HG03064 (cell line): ENCODE data around the gene SARS2.

ENCODE experiments used
- ATAC-seq: cut with Tn5 transposase; IDR thresholded peaks from one replicate; pipeline ENCODE4 v1.9.1; 2021; ENCODE audit warnings: low read depth; ENCODE audit not compliant: unreplicated experiment

SARS2 gene

GRCh38 chr19:38919837-38920601 is 10.5 kb downstream of the SARS2 start:
- ATAC-seq: no peak

GRCh38 chr19:38918526-38918925 is 12.0 kb downstream of the SARS2 start:
- ATAC-seq: no peak

GRCh38 chr19:38917921-38918491 is 12.6 kb downstream of the SARS2 start:
- ATAC-seq: no peak

GRCh38 chr19:38917516-38917915 is 13.0 kb downstream of the SARS2 start:
- ATAC-seq: no peak

GRCh38 chr19:38915329-38916321 is 14.9 kb downstream of the SARS2 start:
- no peak for ATAC-seq

GRCh38 chr19:38913958-38914357 is 16.6 kb downstream of the SARS2 start:
- ATAC-seq: no peak

- no peak for ATAC-seq
Observed at GRCh38 chr19:38912600-38913514, 17.7 kb downstream of the SARS2 start.

- ATAC-seq: no peak
Observed at GRCh38 chr19:38911388-38912001, 19.1 kb downstream of the SARS2 start.

GRCh38 chr19:38910488-38910887 is 20.1 kb downstream of the SARS2 start:
- no peak for ATAC-seq

GRCh38 chr19:38908911-38909310 is 21.7 kb downstream of the SARS2 start:
- no peak for ATAC-seq

GRCh38 chr19:38907670-38908069 is 22.9 kb downstream of the SARS2 start:
- no peak for ATAC-seq

GRCh38 chr19:38907227-38907626 is 23.3 kb downstream of the SARS2 start:
- ATAC-seq: no peak

- no peak for ATAC-seq
Observed at GRCh38 chr19:38905620-38906019, 24.9 kb downstream of the SARS2 start.

GRCh38 chr19:38904581-38905539 is 25.7 kb downstream of the SARS2 start:
- ATAC-seq: no peak

- no peak for ATAC-seq
Observed at GRCh38 chr19:38901683-38902082, 28.9 kb downstream of the SARS2 start.

GRCh38 chr19:38900743-38901190 is 29.8 kb downstream of the SARS2 start:
- no peak for ATAC-seq

GRCh38 chr19:38900202-38900629 is 30.3 kb downstream of the SARS2 start:
- no peak for ATAC-seq

GRCh38 chr19:38899447-38900201 is 30.9 kb downstream of the SARS2 start, which contains the start of the genes NFKBIB and SIRT2:
NFKBIB (plus strand) TSS chr19:38899969; CDS start chr19:38900033, 64 bp downstream.
SIRT2 (minus strand) TSS chr19:38899618; CDS start chr19:38899521, 97 bp downstream.
- peak; percentile 91 for ATAC-seq
